Measurements from ENCODE around the gene ZNF496.

The ZNF496 gene

GRCh38 chr1:247338723-247339275 lies 7.1 kb upstream of the ZNF496 start:
- Histone ChIP-seq H3K36me3 (ENCODE audit: control insufficient read depth in 2 of 2, insufficient read depth in 1 of 2, low read length in 2 of 2) (peaks cover 0 to 14% of the 10 kb centered on the region in 2 experiments; a peak in 1 of 3 replicates), H3K4me3 (ENCODE audit: low read depth, low read length) (no peak overlapping the region), H3K9me3 (ENCODE audit: control insufficient read depth, insufficient read depth, low read depth, low read length) (no peaks in the 10 kb centered on the region), H3K27ac (ENCODE audit: extremely low read depth, low read depth, low read length) (no peak overlapping the region), H3K4me1 (ENCODE audit: control insufficient read depth, insufficient read depth, low read length) (no peaks in the 10 kb centered on the region)
- POLR2A ChIA-PET, result no interaction called here
- TF ChIP-seq ZIC2 (tag by site-specific recombination; IDR thresholded peaks at IDR 0.05), result no peak
- no peak for TF ChIP-seq ZNF776 (tag by site-specific recombination; IDR thresholded peaks at IDR 0.05; ENCODE audit: borderline replicate concordance)
- TF ChIP-seq, protein P1, sequence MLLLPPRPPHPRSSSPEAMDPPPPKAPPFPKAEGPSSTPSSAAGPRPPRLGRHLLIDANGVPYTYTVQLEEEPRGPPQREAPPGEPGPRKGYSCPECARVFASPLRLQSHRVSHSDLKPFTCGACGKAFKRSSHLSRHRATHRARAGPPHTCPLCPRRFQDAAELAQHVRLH (tag by site-specific recombination; IDR thresholded peaks at IDR 0.05), result no peak
- TF ChIP-seq ZNF302 (tag by site-specific recombination; IDR thresholded peaks at IDR 0.05; ENCODE audit: low read depth), result no peak
- TF ChIP-seq, protein P2, sequence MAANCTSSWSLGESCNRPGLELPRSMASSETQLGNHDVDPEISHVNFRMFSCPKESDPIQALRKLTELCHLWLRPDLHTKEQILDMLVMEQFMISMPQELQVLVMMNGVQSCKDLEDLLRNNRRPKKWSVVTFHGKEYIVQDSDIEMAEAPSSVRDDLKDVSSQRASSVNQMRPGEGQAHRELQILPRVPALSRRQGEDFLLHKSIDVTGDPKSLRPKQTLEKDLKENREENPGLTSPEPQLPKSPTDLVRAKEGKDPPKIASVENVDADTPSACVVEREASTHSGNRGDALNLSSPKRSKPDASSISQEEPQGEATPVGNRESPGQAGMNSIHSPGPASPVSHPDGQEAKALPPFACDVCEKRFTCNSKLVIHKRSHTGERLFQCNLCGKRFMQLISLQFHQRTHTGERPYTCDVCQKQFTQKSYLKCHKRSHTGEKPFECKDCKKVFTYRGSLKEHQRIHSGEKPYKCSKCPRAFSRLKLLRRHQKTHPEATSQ (tag by site-specific recombination; IDR thresholded peaks at IDR 0.05), result no peak
- no peak for TF ChIP-seq ZNF585B (tag by site-specific recombination; IDR thresholded peaks at IDR 0.05)
- no peak for TF ChIP-seq PRDM6 (tag by site-specific recombination; IDR thresholded peaks at IDR 0.05)
- no peak for TF ChIP-seq GLIS1 (tag by site-specific recombination; IDR thresholded peaks at IDR 0.05)
- no peak for TF ChIP-seq ZNF274 (IDR thresholded peaks at IDR 0.05; ENCODE audit: low read length)
- TF ChIP-seq ZNF274 (tag by site-specific recombination; IDR thresholded peaks at IDR 0.05; ENCODE audit: borderline replicate concordance), result no peak
- TF ChIP-seq IKZF3 (tag by site-specific recombination; IDR thresholded peaks at IDR 0.05), result no peak
- TF ChIP-seq ZBTB49 (tag by site-specific recombination; IDR thresholded peaks at IDR 0.05; ENCODE audit: low read depth), result no peak
- CTCF ChIA-PET, result no interaction called here

DNA sequence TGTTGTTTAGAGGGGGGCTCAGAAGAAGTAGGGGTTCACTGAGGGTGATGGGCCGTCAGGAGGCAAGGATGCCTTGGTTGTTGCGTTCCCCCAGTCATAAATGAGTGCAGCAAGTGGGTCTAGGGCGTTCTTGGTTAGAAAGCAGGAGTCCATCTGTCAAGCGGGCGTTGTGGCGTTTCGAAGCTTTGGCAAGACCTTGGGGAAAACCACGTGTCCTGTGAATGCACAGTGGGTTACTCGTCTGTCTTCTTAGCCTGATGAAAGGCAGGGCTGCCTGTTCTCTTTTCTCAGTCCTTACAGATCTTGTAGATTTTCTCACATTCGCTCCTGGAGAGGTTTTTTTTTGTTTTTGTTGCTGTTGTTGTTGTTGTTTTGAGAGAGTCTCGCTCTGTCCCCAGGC lies 6.3 kb upstream of the ZNF496 start:
- H3K36me3 ChIP-seq (ENCODE audit: control insufficient read depth in 2 of 2, insufficient read depth in 1 of 2, low read length in 2 of 2), result peaks cover 0 to 22% of the 10 kb centered on the region in 2 experiments; a peak in 1 of 3 replicates
- no peak overlapping the region for H3K27ac ChIP-seq (ENCODE audit: extremely low read depth, low read depth, low read length)
- no peak overlapping the region for H3K4me3 ChIP-seq (ENCODE audit: low read depth, low read length)
- TF ChIP-seq ZNF132 (tag by site-specific recombination; IDR thresholded peaks at IDR 0.05; ENCODE audit: borderline replicate concordance) (no peak), ZSCAN18 (tag by site-specific recombination; IDR thresholded peaks at IDR 0.05) (no peak), ZNF211 (tag by site-specific recombination; IDR thresholded peaks at IDR 0.05; ENCODE audit: low read depth) (no peak), ZNF223 (tag by site-specific recombination; IDR thresholded peaks at IDR 0.05) (no peak), ZNF544 (tag by site-specific recombination; IDR thresholded peaks at IDR 0.05) (no peak), BCL11B (tag by site-specific recombination; IDR thresholded peaks at IDR 0.05; ENCODE audit: low read depth) (no peak), ZNF658 (tag by site-specific recombination; IDR thresholded peaks at IDR 0.05) (no peak), CTCF (tag by site-specific recombination; IDR thresholded peaks at IDR 0.05) (no peak)
- H3K9me3 ChIP-seq (ENCODE audit: control insufficient read depth, insufficient read depth, low read depth, low read length), result no peaks in the 10 kb centered on the region
- H3K4me1 ChIP-seq (ENCODE audit: control insufficient read depth, insufficient read depth, low read length), result no peaks in the 10 kb centered on the region
- POLR2A ChIA-PET, result no interaction called here
- CTCF ChIA-PET, result no interaction called here
